M059J (cell line): ENCODE data around the gene LRRC28. TPM values are rescaled to one million over a fixed set of nuclear protein-coding genes. Genes with fewer than 3 reads are reported as not detected.
A peak's percentile ranks its signal among the peaks of the same experiment; 100 is the strongest.
"Not testable (repeated sequence)": the region's sequence is repeated elsewhere in the genome, so short reads cannot be mapped to it uniquely, and the experiment has no call there.

Source experiments
- DNase-seq: peaks from one replicate; pipeline ENCODE4 v3.0.0-alpha.2; 2012; ENCODE audit warnings: low read depth
- total RNA-seq: library from RNA; depleted of rRNA; stranded (reverse); fragments of >200 nt; shearing (Covaris generic); gene quantifications from 2 replicates; pipeline ENCODE4 v1.2.3, GENCODE V29; 2014; rRNA removed

Gene LRRC28
- 19.9 and 31.9 TPM in 2 replicates for total RNA-seq

DNA sequence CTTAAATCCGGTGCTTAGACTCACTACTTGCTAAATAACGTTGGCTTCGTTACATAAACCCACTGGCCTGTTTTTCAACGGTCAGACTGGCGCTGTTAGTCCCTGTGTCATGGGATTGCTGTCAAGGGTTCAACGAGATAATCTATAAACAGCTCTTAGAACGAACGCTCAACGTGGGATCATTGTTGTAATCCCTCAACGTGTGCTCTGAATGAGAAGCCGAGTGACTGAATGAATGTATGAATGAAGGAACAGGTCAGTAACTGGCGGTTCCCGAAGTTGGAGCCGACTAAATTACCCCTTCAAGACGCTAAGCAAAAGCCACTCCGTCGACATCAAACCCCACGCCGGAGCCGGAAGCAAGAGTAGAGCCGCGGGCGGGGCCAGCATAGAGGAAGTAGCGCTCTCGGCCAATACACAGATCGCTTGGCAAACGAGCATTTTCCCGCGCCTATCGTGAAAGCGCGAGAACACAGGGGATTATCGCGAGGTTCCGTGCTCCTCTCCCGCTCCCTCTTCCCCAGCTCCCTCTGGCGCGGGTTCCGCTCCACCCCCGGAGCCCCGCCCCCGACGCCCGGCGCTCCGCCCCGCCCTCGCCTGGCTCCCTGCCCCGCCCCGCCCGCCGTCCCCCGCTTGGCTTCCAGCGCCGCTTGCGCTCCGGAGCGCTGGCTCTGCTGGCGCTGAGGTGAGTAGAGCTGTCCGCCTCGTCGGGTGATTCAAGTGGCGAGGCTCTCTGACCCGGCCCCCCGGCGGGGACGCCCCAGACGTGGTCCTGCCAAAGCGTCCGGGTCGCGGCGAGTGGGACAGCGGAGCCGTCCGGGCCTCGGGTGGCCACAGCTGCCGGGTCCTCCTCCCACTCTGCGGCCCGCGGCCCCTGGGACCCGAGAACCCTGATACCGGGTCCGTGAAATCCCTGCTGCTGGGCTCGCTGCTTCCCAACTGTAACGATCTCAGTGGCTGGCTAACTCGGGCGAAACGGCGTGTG lies at the start of gene LRRC28:
TSS of gene LRRC28 (plus strand) at position 625 of the 985 bp plus-strand sequence. CDS start 4,477 bp downstream, outside the sequence.
- DNase-seq, result peak; percentile 97

- DNase-seq, result no peak
These were observed 49.1 kb upstream of the LRRC28 start for GRCh38 chr15:99202176-99202552.

DNA sequence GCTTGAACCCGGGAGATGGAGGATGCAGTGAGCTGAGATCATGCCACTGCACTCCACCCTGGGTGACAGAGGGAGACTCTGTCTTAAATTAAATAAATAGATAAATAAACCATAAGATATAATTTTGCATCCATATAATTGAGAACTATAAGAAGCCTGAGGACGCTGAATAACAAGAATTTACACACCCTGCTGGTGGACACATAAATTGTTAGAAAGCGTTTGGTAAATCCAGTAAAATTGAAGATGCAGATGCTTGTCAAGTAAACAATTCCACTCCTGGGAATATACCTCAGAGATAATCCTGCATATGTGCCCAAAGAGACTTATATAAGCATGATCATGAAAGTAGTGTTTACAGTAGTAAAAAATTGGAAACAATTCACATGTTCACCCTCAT lies 43.6 kb upstream of the LRRC28 start:
- no peak for DNase-seq

GRCh38 chr15:99209326-99209725 lies 42.0 kb upstream of the LRRC28 start:
- no peak for DNase-seq

GRCh38 chr15:99210334-99210733 lies 40.9 kb upstream of the LRRC28 start:
- DNase-seq, result no peak

- peak; percentile 40 for DNase-seq
These were observed 39.4 kb upstream of the LRRC28 start for GRCh38 chr15:99211926-99212325.

- peak; percentile 64 for DNase-seq
These were observed 38.9 kb upstream of the LRRC28 start for GRCh38 chr15:99212406-99212805.

- peak; percentile 61 for DNase-seq
These were observed 38.0 kb upstream of the LRRC28 start for GRCh38 chr15:99213187-99213811.

- DNase-seq, result no peak
These were observed 26.7 kb upstream of the LRRC28 start for GRCh38 chr15:99224372-99225214.

DNA sequence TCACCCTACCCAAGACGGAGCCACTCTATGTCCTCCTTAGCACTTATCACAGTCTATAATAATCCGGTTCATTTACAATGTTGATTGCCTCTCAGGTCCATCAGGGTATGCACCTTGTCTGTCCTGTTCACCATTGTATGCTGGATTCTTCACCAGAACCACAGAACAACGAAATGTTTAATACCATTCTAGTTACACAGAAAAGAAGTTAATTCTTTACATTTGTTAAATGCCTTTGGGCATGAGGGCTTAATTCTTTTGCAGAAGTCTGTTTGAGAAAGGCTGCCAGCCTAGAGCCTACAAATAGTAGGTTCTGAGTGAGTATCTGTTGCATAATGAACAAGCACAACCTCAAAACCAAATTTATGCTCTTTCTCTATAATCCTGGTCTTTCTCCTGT lies 24.5 kb upstream of the LRRC28 start:
- no peak for DNase-seq

DNA sequence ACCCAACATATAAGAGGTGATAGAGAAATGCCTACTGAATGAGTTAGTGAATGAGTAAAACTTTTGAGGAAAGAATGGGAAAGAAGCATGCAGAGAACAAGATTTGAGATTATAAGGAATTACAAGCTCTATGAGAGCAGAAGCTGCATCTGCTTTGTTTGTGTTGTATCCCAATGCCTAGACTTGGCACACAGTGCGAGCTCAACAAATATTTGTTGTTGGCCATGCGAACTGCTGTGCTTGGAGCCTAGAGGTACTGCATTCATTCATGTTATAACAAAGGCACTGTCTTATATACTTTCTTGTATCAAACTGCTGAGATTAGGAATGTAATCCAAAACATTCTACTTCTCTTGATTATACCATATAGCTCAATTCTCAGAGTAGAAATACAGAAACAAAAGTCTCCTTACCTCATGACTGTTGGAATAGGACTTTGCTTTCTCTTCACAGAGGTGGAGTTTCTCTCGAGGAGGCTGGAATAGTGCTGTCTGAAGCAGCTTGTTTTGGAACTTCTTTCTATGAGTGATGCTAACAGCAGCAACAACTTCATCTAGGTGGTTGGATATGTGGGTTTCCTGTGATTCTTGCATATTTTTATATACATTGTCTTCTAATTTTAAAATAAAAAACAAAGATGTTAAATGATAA lies 23.0 kb upstream of the LRRC28 start:
- DNase-seq, result no peak

GRCh38 chr15:99230867-99231266 lies 20.4 kb upstream of the LRRC28 start:
- no peak for DNase-seq

GRCh38 chr15:99232740-99233139 lies 18.5 kb upstream of the LRRC28 start:
- DNase-seq, result no peak

DNA sequence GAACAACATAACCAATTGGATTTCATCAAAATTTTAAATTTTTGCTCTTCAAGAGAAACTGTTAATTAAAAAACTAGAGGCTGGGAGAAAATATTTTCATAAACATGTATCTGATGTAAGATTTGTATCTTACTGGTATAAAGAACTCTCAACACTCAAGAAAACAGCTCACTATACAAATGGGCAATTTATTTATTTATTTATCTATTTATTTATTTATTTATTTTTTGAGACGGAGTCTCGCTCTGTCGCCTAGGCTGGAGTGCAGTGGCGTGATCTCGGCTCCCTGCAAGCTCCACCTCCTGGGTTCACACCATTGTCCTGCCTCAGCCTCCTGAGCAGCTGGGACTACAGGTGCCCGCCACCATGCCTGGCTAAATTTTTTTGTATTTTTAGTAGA lies 17.1 kb upstream of the LRRC28 start:
- not testable (repeated sequence) for DNase-seq

DNA sequence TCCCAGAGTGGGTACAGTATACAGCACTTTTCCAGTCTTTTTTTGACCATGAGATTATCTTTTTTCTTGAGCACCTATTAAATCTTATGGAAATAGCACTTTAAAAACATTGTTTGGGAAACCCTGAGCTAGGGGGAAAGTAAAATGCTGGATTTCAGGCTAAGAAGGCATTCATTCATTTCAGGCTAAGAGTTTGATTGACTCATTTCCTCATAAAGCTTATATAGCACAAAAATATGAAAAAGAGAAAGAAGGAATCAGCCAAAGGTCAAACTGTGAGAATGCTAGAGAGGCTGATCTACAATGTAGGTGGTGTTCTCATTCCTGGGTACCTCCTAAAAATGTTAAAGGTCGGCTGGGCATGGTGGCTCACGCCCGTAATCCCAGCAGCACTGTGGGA lies 12.4 kb upstream of the LRRC28 start:
- DNase-seq, result no peak

GRCh38 chr15:99239545-99240198 lies 11.6 kb upstream of the LRRC28 start:
- peak; percentile 41 for DNase-seq

- DNase-seq, result no peak
These were observed 9.5 kb upstream of the LRRC28 start for GRCh38 chr15:99241752-99242151.

GRCh38 chr15:99244306-99244705 lies 7.0 kb upstream of the LRRC28 start:
- DNase-seq, result no peak

DNA sequence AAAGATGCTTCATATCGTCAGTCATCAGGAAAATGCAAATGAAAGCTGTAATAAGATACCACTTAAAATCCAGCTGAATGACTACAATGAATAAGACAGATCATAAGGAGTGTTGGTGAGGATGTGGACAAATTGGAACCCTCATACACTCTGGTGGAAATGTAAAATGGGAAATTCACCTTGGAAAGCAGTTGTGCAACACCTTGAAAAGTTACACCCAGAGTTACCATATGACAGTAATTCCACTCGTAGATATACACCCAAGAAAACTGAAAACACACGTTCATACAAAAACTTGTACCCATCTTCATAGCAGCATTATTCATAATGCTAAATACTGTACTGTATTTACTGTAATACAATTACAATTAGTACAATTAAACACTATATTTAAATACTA lies 4.2 kb upstream of the LRRC28 start:
- DNase-seq, result no peak

GRCh38 chr15:99248000-99248715 lies 3.1 kb upstream of the LRRC28 start:
- no peak for DNase-seq
